ENCODE measurements around the gene CCNE1. TPM values are rescaled to one million over a fixed set of nuclear protein-coding genes. Genes with fewer than 3 reads are reported as not detected.

Gene CCNE1
- total RNA-seq, 1 experiment from 2014 or later, result 12.0 TPM

- no TSS peak for BruUV-seq (replicated peaks)
- CTCF ChIA-PET, result interaction anchor here (0.6 to 0.7 kb wide), 2 partner anchors 20 to 108 kb away, joined by 4 to 9 read pairs; partner anchors contain the start of gene URI1
These were observed 21.9 kb downstream of the CCNE1 start for GRCh38 chr19:29833614-29834261.

GRCh38 chr19:29834991-29835846, 23.4 kb downstream of the CCNE1 start:
- H3K9me3 ChIP-seq (ENCODE audit: low read depth, low read length, poor library complexity, severe bottlenecking), result no peaks in the 10 kb centered on the region
- intact Hi-C loops (cut with micrococcal nuclease; ENCODE audit: unreplicated experiment), result no loop called here
- DNase-seq (ENCODE audit: low spot score), result no peak
- TF ChIP-seq EZH2 (IDR thresholded peaks at IDR 0.05; ENCODE audit: borderline replicate concordance, low read depth, low read length, poor library complexity, severe bottlenecking), result no peak
- no peak for TF ChIP-seq CTCF (conservative IDR thresholded peaks at IDR 0.05; ENCODE audit: low read depth, low read length)
- ChIA-PET POLR2A (ENCODE audit: low non-redundant PET) (no interaction called here), CTCF (no interaction called here)
- no TSS peak for BruUV-seq (replicated peaks)
- H3K36me3 ChIP-seq (ENCODE audit: insufficient read depth, low read length, poor library complexity, severe bottlenecking), result no peaks in the 10 kb centered on the region
- no peak overlapping the region for H3K27ac ChIP-seq (ENCODE audit: low read depth, low read length, poor library complexity, severe bottlenecking)
- H3K4me1 ChIP-seq (ENCODE audit: insufficient read depth, low read length, poor library complexity, severe bottlenecking), result no peaks in the 10 kb centered on the region
- H3K4me3 ChIP-seq (ENCODE audit: low read depth, low read length, poor library complexity, severe bottlenecking), result no peak overlapping the region
- peaks cover 18% of the 10 kb centered on the region for H3K27me3 ChIP-seq (replicated peaks; ENCODE audit: insufficient read depth, low read depth, low read length, poor library complexity)

More at GRCh38 chr19:29833614-29834261, 21.9 kb downstream of the CCNE1 start:
- H3K27me3 ChIP-seq (replicated peaks; ENCODE audit: insufficient read depth, low read depth, low read length, poor library complexity), result peaks cover 7% of the 10 kb centered on the region
- H3K27ac ChIP-seq (ENCODE audit: low read depth, low read length, poor library complexity, severe bottlenecking), result no peak overlapping the region
- no peak for DNase-seq (ENCODE audit: low spot score)
- intact Hi-C loops (cut with micrococcal nuclease; ENCODE audit: unreplicated experiment), result no loop called here
- no peaks in the 10 kb centered on the region for H3K4me1 ChIP-seq (ENCODE audit: insufficient read depth, low read length, poor library complexity, severe bottlenecking)
- TF ChIP-seq CTCF (conservative IDR thresholded peaks at IDR 0.05; ENCODE audit: low read depth, low read length) (no peak), EZH2 (IDR thresholded peaks at IDR 0.05; ENCODE audit: borderline replicate concordance, low read depth, low read length, poor library complexity, severe bottlenecking) (no peak)
- no peaks in the 10 kb centered on the region for H3K9me3 ChIP-seq (ENCODE audit: low read depth, low read length, poor library complexity, severe bottlenecking)
- no peak overlapping the region for H3K4me3 ChIP-seq (ENCODE audit: low read depth, low read length, poor library complexity, severe bottlenecking)
- POLR2A ChIA-PET (ENCODE audit: low non-redundant PET), result no interaction called here
- H3K36me3 ChIP-seq (ENCODE audit: insufficient read depth, low read length, poor library complexity, severe bottlenecking), result no peaks in the 10 kb centered on the region

- Histone ChIP-seq H3K36me3 (ENCODE audit: insufficient read depth, low read length, poor library complexity, severe bottlenecking) (no peaks in the 10 kb centered on the region), H3K27me3 (replicated peaks; ENCODE audit: insufficient read depth, low read depth, low read length, poor library complexity) (peaks cover 26% of the 10 kb centered on the region), H3K9me3 (ENCODE audit: low read depth, low read length, poor library complexity, severe bottlenecking) (no peaks in the 10 kb centered on the region), H3K4me3 (ENCODE audit: low read depth, low read length, poor library complexity, severe bottlenecking) (no peak overlapping the region), H3K4me1 (ENCODE audit: insufficient read depth, low read length, poor library complexity, severe bottlenecking) (no peaks in the 10 kb centered on the region), H3K27ac (ENCODE audit: low read depth, low read length, poor library complexity, severe bottlenecking) (no peak overlapping the region)
- intact Hi-C loops (cut with micrococcal nuclease; ENCODE audit: unreplicated experiment), result no loop called here
- POLR2A ChIA-PET (ENCODE audit: low non-redundant PET), result no interaction called here
- TF ChIP-seq EZH2 (IDR thresholded peaks at IDR 0.05; ENCODE audit: borderline replicate concordance, low read depth, low read length, poor library complexity, severe bottlenecking) (no peak), CTCF (conservative IDR thresholded peaks at IDR 0.05; ENCODE audit: low read depth, low read length) (no peak)
- no TSS peak for BruUV-seq (replicated peaks)
- CTCF ChIA-PET, result interaction anchor here (0.6 kb wide), 1 partner anchor 18 kb away, joined by 3 read pairs; no protein-coding TSS in a partner anchor
- no peak for DNase-seq (ENCODE audit: low spot score)
These were observed 24.6 kb downstream of the CCNE1 start for GRCh38 chr19:29836409-29836825.

Data from A673 (cell line).